Breast epithelium (tissue), 4 donors: ENCODE data around the gene TK1. TPM values are rescaled to one million over a fixed set of nuclear protein-coding genes. Genes with fewer than 3 reads are reported as not detected.
A peak's percentile ranks its signal among the peaks of the same experiment; 100 is the strongest.

Experiments used
- DNase-seq, 2 donors: peaks; one replicate each; pipeline ENCODE4 v3.0.0-alpha.2; 2019; ENCODE audit warnings: low spot score in 2 of 2
- H3K27ac ChIP-seq, 2 donors: fragments of 200-600 bp; sonication (generic) in 1 of 2; one replicate each; pipeline ENCODE4 v1.5.1; 2016 to 2019; ENCODE audit warnings: mild to moderate bottlenecking in 1 of 2
- H3K27me3 ChIP-seq, 2 donors: fragments of 200-600 bp; sonication (generic) in 1 of 2; one replicate each; pipeline versions ENCODE4 v1.5.1 to v1.6.0; 2017 to 2019; ENCODE audit warnings: control low read depth in 1 of 2, mild to moderate bottlenecking in 1 of 2
- H3K36me3 ChIP-seq: fragments of 200-600 bp; one replicate; pipeline ENCODE4 v1.5.1; 2019
- H3K4me1 ChIP-seq, 2 donors: fragments of 200-600 bp; sonication (generic); one replicate each; pipeline ENCODE4 v1.5.1; 2016 to 2019; ENCODE audit warnings: control low read depth in 1 of 2
- H3K4me3 ChIP-seq, 3 donors: fragments of 200-600 bp; sonication (generic); 1 replicate in 2 of 3; 2 replicates in 1 of 3; pipeline ENCODE4 v1.5.1; 2016 to 2019; ENCODE audit warnings: mild to moderate bottlenecking in 3 of 3, moderate library complexity in 2 of 3
- H3K9me3 ChIP-seq, 2 donors: fragments of 200-600 bp; sonication (generic) in 1 of 2; one replicate each; pipeline ENCODE4 v1.5.1; 2016 to 2019; ENCODE audit warnings: control low read depth in 1 of 2
- CTCF ChIP-seq, 3 donors: fragments of 450-650 bp; IDR thresholded peaks; one replicate each; pipeline ENCODE4 v1.5.1; 2016 to 2017; ENCODE audit warnings: antibody characterized with exemption in 3 of 3, mild to moderate bottlenecking in 3 of 3, moderate library complexity in 3 of 3
- POLR2A ChIP-seq: fragments of 450-650 bp; IDR thresholded peaks from one replicate; pipeline ENCODE4 v1.6.1; 2016; ENCODE audit warnings: antibody characterized with exemption, mild to moderate bottlenecking, moderate library complexity
- POLR2AphosphoS5 ChIP-seq, 3 donors: sonication (generic); formaldehyde crosslinking; IDR thresholded peaks; one replicate each; pipeline ENCODE4 v1.6.1; 2017; ENCODE audit warnings: antibody characterized with exemption in 3 of 3
- intact Hi-C: fragments of 100-400 bp; cut with DNase I; formaldehyde crosslinking; loops from one replicate; pipeline ENCODE4 v1.15.1; 2023; ENCODE audit warnings: low total_unique reads
- total RNA-seq, 3 donors: library from RNA; depleted of rRNA; stranded (reverse); fragments of >200 nt; gene quantifications; one replicate each; pipeline ENCODE4 v1.1.0, GENCODE V29; 2016

Gene TK1
- total RNA-seq, 3 donors from 2014 or later = 2.6 to 5.6 (median 3.7) TPM

DNA sequence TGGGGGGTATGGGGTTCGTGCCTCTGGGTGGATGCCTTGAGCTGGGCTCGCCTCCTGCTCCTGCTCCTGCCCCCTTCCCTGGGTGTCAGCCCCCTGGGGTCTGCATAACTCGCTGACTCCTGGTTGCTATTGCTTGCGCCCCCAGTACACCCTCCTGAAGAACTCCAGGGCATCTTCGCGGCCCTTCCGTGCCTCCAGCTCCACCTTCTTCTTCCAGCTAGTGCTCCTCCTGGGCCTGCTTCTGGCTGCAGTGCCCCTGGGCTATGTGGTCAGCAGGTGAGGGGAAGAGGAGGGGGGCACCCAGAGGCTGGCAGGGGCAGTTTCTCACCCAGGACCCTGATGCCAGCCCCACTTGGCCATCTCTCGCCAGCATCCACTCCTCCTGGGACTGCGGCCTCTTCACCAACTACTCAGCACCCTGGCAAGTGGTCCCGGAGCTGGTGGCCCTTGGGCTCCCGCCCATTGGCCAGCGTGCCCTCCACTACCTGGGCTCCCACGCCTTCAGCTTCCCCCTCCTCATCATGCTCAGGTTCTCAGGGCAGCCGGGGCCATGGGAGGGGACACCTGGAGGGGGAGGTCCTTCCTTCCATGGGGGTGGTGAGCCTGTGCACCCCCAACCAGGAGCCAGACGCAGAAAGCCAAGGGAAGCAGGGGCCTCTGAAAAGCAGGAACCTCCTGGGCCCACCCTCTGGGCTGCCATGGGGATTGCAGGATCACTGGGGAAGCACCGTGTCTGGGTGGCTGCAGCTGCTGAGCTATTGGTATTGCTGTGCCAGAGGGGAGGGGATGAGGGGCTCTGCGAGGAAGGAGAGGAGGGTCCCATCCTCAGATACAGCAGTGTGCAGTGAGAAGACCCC lies 48.4 kb downstream of the TK1 start:
- intact Hi-C loops = no loop called here
- Histone ChIP-seq H3K9me3 (no peaks in the 10 kb centered on the region), H3K27ac (peak overlapping the region in 1 of 2 donors; percentile 10), H3K4me3 (no peak overlapping the region), H3K36me3 (no peaks in the 10 kb centered on the region), H3K27me3 (no peaks in the 10 kb centered on the region), H3K4me1 (peaks cover 4 to 8% of the 10 kb centered on the region in 2 donors)
- no peak for DNase-seq
- no peak for TF ChIP-seq POLR2A
- no peak for TF ChIP-seq CTCF (IDR thresholded peaks at IDR 0.05)
- TF ChIP-seq POLR2AphosphoS5 (IDR thresholded peaks at IDR 0.05) = no peak

DNA sequence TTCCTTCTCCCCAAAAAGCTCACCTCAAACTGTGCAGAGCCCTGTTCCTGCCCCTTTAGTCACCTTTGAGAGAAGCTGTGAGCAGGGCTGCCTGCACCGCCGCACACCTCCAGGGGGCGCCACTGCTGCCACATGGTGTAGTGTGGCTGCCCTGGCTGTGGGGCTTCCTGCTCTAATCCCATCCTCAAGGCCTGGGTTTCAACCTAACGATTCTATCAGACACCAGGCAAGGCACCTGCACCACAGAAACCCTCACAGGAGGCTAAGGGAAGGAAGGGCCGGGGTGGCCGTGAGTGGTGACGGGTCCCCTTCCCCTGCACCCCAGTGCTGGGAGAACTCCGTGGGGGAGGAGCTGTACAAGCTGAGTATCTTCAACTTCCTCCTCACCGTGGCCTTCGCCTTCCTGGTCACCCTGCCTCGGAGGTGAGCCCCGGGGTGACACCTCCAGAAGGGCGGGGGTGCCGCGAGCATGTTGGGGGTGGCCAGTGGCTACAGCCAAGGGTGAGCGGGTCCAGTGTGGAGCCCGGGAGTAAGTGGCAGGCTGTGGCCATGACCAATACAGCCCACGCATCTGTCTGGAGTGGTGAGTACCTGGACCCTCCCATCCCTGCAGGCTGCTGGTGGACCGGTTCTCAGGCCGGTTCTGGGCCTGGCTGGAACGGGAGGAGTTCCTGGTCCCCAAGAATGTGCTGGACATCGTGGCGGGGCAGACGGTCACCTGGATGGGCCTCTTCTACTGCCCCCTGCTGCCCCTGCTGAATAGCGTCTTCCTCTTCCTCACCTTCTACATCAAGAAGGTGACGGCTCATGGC lies 49.3 kb downstream of the TK1 start:
- Histone ChIP-seq H3K4me1 (peaks cover 4 to 11% of the 10 kb centered on the region in 2 donors), H3K27me3 (no peaks in the 10 kb centered on the region), H3K36me3 (no peaks in the 10 kb centered on the region), H3K4me3 (no peak overlapping the region), H3K27ac (no peak overlapping the region), H3K9me3 (no peaks in the 10 kb centered on the region)
- intact Hi-C loops = no loop called here
- TF ChIP-seq POLR2A (no peak), POLR2AphosphoS5 (IDR thresholded peaks at IDR 0.05) (no peak), CTCF (IDR thresholded peaks at IDR 0.05) (no peak)
- DNase-seq = no peak

GRCh38 chr17:78135858-78136500 lies 50.9 kb downstream of the TK1 start:
- TF ChIP-seq POLR2AphosphoS5 (IDR thresholded peaks at IDR 0.05) (no peak), POLR2A (no peak), CTCF (IDR thresholded peaks at IDR 0.05) (no peak)
- Histone ChIP-seq H3K27me3 (no peaks in the 10 kb centered on the region), H3K4me3 (no peak overlapping the region), H3K27ac (no peak overlapping the region), H3K9me3 (no peaks in the 10 kb centered on the region), H3K4me1 (peaks cover 0 to 5% of the 10 kb centered on the region in 2 donors), H3K36me3 (no peaks in the 10 kb centered on the region)
- no peak for DNase-seq
- intact Hi-C loops = no loop called here

DNA sequence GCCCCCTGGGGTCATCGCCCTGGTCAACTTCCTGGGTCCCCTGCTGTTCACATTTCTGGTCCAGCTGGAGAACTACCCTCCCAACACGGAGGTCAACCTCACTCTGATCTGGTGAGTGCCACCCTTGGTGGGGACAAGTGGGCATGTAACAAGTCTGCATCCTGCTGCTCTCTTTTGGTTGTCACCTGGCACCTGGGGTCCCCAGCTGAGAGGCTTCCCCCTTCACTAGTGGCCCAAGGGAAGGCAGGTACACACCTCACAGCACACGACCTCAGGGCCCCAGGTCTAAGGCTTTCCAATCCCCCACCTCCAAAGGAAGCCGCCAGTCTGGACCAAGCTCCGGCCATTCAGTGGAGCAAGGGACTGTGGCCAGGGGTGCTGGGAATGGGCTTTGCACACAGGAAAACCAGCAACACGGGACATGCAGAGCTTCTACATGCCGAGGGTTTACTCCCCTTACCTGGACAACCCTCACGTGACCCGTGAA lies 51.9 kb downstream of the TK1 start:
- no peak overlapping the region for H3K4me3 ChIP-seq
- peaks cover 0 to 5% of the 10 kb centered on the region in 2 donors for H3K4me1 ChIP-seq
- no peaks in the 10 kb centered on the region for H3K36me3 ChIP-seq
- TF ChIP-seq CTCF (IDR thresholded peaks at IDR 0.05) (no peak), POLR2A (no peak), POLR2AphosphoS5 (IDR thresholded peaks at IDR 0.05) (no peak)
- H3K27ac ChIP-seq = no peak overlapping the region
- intact Hi-C loops = no loop called here
- no peaks in the 10 kb centered on the region for H3K27me3 ChIP-seq
- no peak for DNase-seq
- H3K9me3 ChIP-seq = no peaks in the 10 kb centered on the region
